Measurements from ENCODE around the gene APRT.

Gene APRT

DNA sequence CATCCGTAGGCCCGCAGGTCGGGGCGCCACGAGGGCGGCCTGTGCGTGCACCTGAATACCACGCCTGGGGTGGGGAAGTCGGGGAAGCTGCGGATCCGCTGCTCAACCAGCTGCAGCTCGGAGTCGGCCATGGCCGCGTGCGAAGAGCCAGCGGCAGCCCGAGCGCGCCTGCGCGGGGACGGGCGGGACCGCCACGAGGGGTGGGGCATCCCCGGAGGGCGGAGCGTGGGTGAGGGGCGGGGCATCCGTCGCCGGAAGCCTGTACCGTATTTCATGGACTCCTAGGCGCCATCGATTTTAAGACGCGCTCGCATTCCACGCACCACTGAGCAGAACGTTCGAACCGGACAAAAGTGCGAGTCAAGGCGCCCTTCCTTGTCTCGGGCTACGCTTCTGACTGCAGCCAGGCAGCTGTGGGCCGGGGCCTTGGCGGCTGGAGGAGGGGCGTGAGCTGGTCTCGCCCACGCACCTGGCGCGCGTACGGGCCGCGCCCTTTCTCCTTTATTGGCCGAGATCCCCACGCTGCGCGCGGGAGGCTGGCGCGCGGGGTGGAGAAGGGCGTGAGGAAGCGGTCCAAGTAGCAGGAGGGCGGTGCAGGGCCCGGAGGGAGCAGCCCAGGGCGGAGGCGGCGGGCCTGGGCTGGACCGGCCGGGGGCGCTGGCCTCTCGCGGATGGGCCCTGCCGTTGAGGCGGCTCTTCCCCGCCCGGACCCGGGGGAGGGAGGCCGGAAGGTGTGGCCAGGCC is at the start of gene APRT:
APRT (minus strand) TSS at position 160 of the 744 bp plus-strand sequence; CDS start at position 131, 29 bp downstream.
- DNase-seq = peak; percentile 92

- no peak for DNase-seq
Observed at GRCh38 chr16:88861359-88861758, 49.6 kb upstream of the APRT start.

DNA sequence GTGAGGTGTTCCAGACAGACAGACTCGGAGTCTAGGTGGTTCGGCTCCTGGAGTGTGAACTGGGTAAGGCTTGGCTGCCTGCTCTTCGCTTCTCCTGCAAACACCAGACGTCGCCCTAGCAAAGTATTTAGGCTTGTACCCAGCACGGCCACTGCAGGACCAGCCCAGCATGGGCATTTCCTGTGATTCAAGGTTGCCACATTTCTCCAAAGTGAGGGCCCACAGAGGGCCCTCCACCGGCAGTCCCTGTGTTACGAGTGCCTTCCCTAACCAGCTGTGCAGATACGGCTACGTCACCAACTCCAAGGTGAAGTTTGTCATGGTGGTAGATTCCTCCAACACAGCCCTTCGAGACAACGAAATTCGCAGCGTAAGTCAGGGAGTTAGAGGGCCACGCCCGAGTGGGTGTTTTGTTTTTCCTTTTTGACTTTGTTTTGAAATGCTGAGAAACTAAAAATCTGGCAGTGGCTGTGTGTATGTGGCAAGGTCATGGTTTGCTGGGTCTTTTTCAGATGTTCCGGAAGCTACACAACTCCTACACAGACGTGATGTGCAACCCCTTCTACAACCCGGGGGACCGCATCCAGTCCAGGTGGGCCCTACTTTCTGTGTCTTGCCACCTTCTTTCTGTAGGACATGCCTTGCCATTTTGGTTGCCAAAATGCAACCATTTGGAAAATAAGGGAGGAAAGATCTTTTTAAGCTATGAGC is 47.8 kb upstream of the APRT start:
- DNase-seq = no peak

DNA sequence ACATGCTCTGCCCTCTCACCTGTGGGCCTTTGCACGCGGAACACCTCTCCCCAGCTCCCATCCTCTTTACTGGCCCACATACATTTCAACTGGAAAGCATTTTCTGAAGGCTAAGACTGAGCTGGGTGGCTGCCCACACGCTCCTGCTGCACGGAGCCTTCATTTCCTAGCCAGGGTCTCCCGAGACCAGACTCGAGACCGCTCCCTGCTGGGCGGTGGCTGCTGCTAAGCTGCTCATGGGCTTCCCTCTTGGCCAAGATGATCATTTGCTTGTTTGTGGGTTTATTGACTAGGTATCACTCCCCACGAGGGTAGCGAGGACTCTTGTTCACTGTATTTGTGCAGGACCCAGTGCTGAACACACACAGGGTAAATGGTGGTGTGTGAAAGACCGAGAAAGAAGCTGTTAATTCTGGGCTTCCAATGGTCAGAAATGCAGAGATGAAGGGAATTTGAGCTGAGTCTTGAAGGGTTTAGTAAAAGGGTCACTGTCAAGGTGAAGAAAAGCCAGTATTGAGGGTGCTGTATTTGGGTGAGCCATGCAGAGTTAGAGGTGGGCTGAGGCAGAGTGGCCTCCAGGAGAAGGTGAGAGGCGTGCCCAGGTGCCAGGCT is 46.1 kb upstream of the APRT start:
- peak; percentile 69 for DNase-seq

GRCh38 chr16:88856828-88857727 is 45.4 kb upstream of the APRT start, which contains the start of the genes GALNS and TRAPPC2L:
Gene GALNS, minus strand, starts transcription at chr16:88856947. Its CDS starts 70 bp downstream, at chr16:88856877.
Gene TRAPPC2L, plus strand, starts transcription at chr16:88857127. Its CDS starts 24 bp downstream, at chr16:88857151.
- peak; percentile 78 for DNase-seq

DNA sequence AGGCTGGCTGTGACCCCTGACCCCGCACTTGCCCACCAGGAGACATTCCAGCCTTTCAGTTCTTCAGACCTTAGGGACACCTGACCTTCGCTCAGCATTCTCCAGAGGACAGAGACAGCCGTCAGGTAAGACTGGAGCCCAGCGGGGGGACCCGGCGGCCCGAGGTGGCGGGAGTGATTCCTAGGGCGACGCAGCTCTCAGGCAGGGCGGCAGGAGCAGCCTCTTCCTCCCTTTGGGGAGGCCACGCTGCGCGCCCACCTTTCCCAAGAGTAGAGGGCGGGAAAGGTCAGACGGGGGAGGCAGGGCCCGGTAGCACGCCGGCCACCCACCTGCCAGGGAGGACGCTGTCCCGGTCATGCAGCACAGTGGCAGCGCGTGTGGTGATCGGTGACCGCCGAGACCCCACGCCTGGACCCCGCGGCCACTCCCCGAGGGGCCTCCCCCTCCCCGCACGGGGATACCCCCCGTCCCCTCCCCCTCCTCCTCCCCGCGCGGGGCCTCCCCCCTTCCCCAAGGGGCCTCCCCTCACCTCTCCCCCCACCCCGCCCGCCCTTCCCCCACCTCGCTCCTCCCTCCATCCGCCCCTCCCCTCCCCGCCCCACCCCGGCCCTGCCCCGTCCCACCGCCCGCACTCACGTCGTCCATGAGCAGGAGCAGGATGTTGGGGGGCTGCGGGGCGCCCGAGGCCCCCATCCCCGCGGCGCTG is 44.5 kb upstream of the APRT start:
- DNase-seq = no peak

DNA sequence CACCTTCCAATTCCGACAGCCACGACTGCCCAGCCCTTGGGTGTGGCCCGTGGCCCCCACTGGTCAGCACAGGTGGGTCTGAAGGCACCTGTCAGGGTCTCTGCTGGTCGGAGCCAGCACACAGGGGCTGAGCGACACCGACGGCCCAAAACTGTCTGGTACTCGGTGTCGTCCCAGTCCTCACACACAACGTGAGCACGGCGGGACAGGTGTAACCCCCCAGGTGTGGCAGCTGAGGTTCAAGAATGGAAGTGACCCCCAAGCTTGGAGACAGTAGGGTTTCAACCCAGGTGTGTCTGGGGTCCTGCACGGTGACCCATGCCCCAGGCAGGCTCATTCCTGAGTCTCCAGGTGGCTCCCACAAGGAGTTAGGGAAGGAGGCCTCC is 44.0 kb upstream of the APRT start:
- no peak for DNase-seq

DNA sequence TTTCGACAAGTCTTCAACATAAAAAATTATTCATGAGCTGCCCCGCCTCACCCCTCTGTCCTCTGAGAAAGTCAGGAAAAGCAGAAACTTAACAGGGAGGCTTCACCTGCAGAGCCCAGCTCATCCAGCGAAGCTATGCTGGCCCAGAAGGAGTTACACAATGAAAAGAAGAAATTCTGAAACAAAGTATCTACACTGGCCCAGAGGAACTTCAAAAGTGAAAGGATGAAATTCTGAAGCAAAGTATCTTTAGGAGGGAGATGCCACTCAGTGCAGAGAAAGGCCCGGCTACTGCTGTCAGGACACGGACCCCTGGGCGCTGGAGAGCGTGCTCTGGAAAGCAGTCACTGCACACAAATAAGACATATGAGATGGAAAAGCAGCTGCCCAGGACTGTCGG is 43.4 kb upstream of the APRT start:
- no peak for DNase-seq

- DNase-seq = no peak
Observed at GRCh38 chr16:88854306-88855111, 42.8 kb upstream of the APRT start.

- DNase-seq = no peak
Observed at GRCh38 chr16:88853325-88853941, 41.7 kb upstream of the APRT start.

- DNase-seq = no peak
Observed at GRCh38 chr16:88851616-88852015, 39.9 kb upstream of the APRT start.

- no peak for DNase-seq
Observed at GRCh38 chr16:88850531-88851199, 38.9 kb upstream of the APRT start.

- DNase-seq = no peak
Observed at GRCh38 chr16:88848557-88848956, 36.8 kb upstream of the APRT start.

DNA sequence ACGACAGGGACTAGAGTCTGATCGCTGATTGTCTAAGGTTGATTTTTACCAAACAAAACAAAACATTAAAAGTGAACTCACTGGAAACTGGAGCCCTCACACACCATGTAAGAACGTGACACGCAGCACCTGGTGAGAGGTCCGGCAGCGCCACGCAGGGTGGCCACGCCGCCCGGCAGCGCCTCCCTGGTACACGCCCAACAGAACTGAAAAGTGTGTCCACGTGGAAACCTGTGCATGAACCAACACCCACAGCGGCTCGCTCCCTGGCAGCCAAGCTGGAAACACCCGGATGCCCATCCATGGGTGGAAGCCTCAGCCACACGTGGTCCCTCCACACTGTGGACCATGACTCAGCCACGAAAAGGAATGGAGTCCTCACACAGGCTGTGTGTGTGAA is 35.9 kb upstream of the APRT start:
- no peak for DNase-seq

DNA sequence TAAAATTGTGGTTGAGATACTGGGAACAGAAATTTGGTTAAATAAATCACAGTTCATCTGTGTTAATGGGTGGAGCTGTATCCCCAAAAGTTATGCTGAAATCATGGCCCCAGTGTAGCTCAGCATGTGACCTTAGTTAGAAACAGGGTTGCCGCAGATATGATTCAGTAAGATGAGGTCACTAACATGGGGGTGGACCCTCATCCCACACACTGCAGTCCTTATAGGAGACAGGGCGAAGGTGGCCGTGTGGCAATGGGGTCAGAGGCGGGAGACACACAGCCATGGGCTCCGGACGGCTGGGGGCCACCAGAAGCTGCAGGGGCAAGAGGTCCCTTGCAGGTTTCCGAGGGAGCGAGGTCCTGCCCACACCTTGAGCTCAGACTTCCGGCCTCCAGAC is 34.4 kb upstream of the APRT start:
- no peak for DNase-seq

DNA sequence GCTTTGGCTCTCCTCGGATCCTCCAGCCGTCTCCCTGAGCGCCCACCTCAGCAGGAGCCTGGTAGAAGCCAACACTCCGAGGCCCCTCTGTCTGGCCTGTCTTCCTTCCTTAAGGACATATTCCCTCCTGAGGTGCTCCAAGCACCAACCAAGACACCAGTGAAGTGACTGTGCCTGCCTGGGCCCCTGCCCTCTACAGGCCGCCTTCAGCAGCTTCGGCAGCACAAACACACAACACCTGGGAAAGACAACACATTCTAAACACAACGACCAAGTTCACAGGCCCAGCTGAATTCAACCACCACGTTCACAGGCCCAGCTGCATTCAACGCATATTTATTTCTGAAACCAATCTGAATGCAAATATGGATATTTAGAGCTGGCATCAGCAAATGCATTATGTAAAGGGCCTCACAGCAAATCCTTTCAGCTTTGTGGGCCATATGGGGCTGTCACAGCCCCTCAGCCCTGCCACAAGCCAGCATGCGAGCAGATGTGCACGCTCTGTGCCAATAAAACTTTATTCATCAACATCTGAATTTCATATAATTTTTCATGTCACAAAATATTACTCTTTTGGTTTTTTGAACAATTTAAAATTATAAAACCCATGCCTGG is 32.8 kb upstream of the APRT start:
- no peak for DNase-seq

- no peak for DNase-seq
Observed at GRCh38 chr16:88843256-88843655, 31.5 kb upstream of the APRT start.

- DNase-seq = no peak
Observed at GRCh38 chr16:88842806-88843205, 31.1 kb upstream of the APRT start.

DNA sequence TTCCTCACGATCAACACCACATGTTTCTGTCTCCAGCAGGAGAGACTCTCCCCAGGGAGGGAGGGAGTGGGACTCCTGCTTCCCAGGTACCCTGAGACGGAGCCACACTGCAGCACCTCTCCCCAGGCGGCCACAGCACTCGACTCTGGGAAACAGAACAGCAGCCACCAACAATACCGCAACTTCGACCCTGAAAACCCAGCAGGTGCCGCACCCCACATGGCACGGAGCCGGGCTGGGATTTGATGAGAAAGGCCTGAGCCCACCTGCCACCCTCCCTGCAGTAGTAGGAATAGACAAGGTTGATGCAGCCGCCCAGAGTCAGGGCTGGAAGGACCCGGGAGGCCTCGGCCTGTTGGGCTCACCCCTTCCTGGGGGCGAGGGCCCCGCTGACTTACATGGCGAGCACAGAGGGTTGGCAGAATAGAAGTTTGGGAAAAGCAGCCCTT is 30.6 kb upstream of the APRT start:
- DNase-seq = no peak

All from NCI-H226 (cell line).